Thyroid gland (tissue), 4 donors: Measurements from ENCODE around the gene RRBP1. TPM values are rescaled to one million over a fixed set of nuclear protein-coding genes. Genes with fewer than 3 reads are reported as not detected.

ENCODE experiments used
- DNase-seq, 2 donors: peaks; one replicate each; pipeline ENCODE4 v3.0.0-alpha.2; 2019
- H3K27ac ChIP-seq, 3 donors: fragments of 200-600 bp; sonication (generic); 1 replicate in 2 of 3; 2 replicates in 1 of 3; pipeline ENCODE4 v1.5.1; 2016 to 2019; ENCODE audit warnings: mild to moderate bottlenecking in 1 of 3, moderate library complexity in 1 of 3
- H3K27me3 ChIP-seq: fragments of 200-600 bp; sonication (generic); one replicate; pipeline ENCODE4 v1.5.1; 2019
- H3K36me3 ChIP-seq, 2 donors: fragments of 200-600 bp; sonication (generic); one replicate each; pipeline ENCODE4 v1.5.1; 2016 to 2019
- H3K4me1 ChIP-seq, 2 donors: fragments of 200-600 bp; sonication (generic); one replicate each; pipeline ENCODE4 v1.5.1; 2017 to 2019
- H3K4me3 ChIP-seq, 3 donors: fragments of 200-600 bp; sonication (generic); replicated peaks in 1 of 3; 1 replicate in 2 of 3; 2 replicates in 1 of 3; pipeline ENCODE4 v1.5.1; 2016; ENCODE audit warnings: mild to moderate bottlenecking in 1 of 3
- H3K9me3 ChIP-seq: fragments of 200-600 bp; sonication (generic); one replicate; pipeline ENCODE4 v1.5.1; 2017
- CTCF ChIP-seq, 6 experiments: fragments of 200-600 bp in 3 of 6; fragments of 450-650 bp in 3 of 6; sonication (generic) in 3 of 6; IDR thresholded peaks; one replicate each; pipeline ENCODE4 v1.5.1; 2016 to 2019; ENCODE audit warnings: antibody characterized with exemption in 6 of 6, mild to moderate bottlenecking in 2 of 6, inconsistent platforms in 1 of 6, moderate library complexity in 1 of 6
- POLR2A ChIP-seq, 2 donors: fragments of 450-650 bp; IDR thresholded peaks; one replicate each; pipeline ENCODE4 v1.6.1; 2017; ENCODE audit warnings: antibody characterized with exemption in 2 of 2, mild to moderate bottlenecking in 2 of 2, moderate library complexity in 1 of 2
- WGBS, 2 donors: methylation state at CpG; one replicate each; pipeline ENCODE4 v1.1.5; 2017; 5-methylcytosine and 5-hydroxymethylcytosine counted together
- intact Hi-C: fragments of 100-400 bp; cut with DNase I; formaldehyde crosslinking; loops from one replicate; pipeline ENCODE4 v1.15.1; 2023
- total RNA-seq, 4 donors: library from RNA; depleted of rRNA; stranded (reverse); fragments of >200 nt; gene quantifications; one replicate each; pipeline ENCODE4 v1.2.3, GENCODE V29; 2016

RRBP1 gene
- total RNA-seq, 4 donors from 2014 or later, result 149 to 287 (median 221) TPM

DNA sequence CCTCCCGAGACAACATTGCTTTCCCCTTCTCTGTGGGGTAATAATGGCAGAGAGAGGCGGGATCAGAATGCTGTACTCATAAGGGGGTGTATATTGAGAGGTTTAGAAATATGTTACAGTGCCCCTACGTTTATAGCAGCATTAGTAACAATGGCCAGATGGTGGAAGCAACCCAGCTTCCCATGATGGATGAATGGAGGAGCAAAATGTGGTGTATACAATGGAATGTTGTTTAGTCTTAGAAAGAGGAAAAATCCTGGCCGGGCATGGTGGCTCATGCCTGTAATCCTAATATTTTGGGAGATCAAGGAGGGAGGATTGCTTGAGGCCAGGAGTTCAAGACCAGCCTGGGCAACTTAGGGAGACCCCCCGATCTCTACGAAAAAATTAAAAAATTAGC is 30.7 kb upstream of the RRBP1 start:
- H3K4me3 ChIP-seq, result no peak overlapping the region
- intact Hi-C loops, result no loop called here
- peaks cover 32 to 34% of the 10 kb centered on the region in 2 donors for H3K4me1 ChIP-seq
- no peak overlapping the region for H3K27ac ChIP-seq
- no peaks in the 10 kb centered on the region for H3K9me3 ChIP-seq
- 92 to 94% methylated on average over 6 of the region's 6 CpGs for WGBS, 2 donors
- TF ChIP-seq POLR2A (IDR thresholded peaks at IDR 0.05), result no peak
- no peak for TF ChIP-seq CTCF (IDR thresholded peaks at IDR 0.05)
- DNase-seq, result no peak
- no peaks in the 10 kb centered on the region for H3K36me3 ChIP-seq
- H3K27me3 ChIP-seq, result no peaks in the 10 kb centered on the region

GRCh38 chr20:17712201-17712600 is 30.2 kb upstream of the RRBP1 start:
- Histone ChIP-seq H3K27me3 (no peaks in the 10 kb centered on the region), H3K27ac (no peak overlapping the region), H3K4me1 (peaks cover 34% of the 10 kb centered on the region in 2 donors), H3K9me3 (no peaks in the 10 kb centered on the region), H3K4me3 (no peak overlapping the region), H3K36me3 (no peaks in the 10 kb centered on the region)
- no peak for TF ChIP-seq POLR2A (IDR thresholded peaks at IDR 0.05)
- TF ChIP-seq CTCF (IDR thresholded peaks at IDR 0.05), result no peak
- no peak for DNase-seq
- intact Hi-C loops, result no loop called here
- 72 to 81% methylated on average over 4 of the region's 4 CpGs for WGBS, 2 donors

GRCh38 chr20:17711267-17711627 is 29.2 kb upstream of the RRBP1 start:
- no peak overlapping the region for H3K27ac ChIP-seq
- no peaks in the 10 kb centered on the region for H3K27me3 ChIP-seq
- peaks cover 40 to 44% of the 10 kb centered on the region in 2 donors for H3K4me1 ChIP-seq
- no peaks in the 10 kb centered on the region for H3K9me3 ChIP-seq
- 86 to 88% methylated on average over 5 of the region's 5 CpGs for WGBS, 2 donors
- H3K36me3 ChIP-seq, result no peaks in the 10 kb centered on the region
- no peak for TF ChIP-seq POLR2A (IDR thresholded peaks at IDR 0.05)
- TF ChIP-seq CTCF (IDR thresholded peaks at IDR 0.05), result no peak
- DNase-seq, result no peak
- intact Hi-C loops, result no loop called here
- no peak overlapping the region for H3K4me3 ChIP-seq

DNA sequence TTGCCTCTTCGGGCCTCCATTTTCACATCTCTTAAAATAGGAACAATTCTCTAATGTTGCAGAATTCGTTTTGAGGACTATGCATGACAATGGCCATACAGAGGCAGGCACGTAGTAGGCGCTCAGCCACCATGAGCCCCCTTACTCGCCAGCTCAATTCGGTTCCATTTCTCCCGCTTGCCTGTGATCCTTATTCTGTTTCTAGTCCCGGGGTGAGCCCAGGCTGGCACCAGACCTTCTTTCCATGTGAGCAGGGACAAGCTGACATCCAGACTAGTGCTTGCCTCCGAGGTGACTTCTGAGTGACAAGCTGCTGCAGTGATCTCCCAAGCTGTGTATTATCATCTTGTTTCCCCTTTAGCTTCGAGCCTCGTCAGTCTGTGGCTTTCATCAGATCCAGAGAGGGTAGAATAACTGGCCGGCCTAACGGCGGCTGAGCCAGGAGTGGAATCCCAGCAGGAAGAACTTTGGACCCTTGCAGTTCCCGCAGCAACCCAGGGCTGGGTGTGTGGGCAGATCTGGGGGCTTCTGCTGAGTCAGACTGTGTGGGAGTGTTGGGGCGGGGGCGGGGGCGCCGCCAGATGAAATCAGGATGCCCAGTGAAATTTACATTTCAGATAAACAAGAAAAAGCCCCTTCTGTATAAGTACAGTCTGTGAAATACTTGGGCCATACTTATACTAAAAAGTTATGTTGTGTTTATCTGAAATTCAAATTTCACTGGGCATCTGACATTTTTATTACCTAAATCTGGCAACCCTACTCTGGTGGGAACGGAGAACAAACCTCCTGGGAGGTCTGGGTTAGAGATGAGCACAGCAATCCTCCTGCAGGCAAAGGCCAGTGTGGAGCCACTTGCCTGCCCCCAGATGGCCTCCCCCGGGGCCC is 28.6 kb upstream of the RRBP1 start:
- Histone ChIP-seq H3K27ac (peak overlapping the region in 1 of 3 donors; percentile 81), H3K9me3 (no peaks in the 10 kb centered on the region), H3K4me1 (peaks cover 44 to 50% of the 10 kb centered on the region in 2 donors), H3K36me3 (no peaks in the 10 kb centered on the region), H3K27me3 (no peaks in the 10 kb centered on the region), H3K4me3 (no peak overlapping the region)
- 74 to 81% methylated on average over 21 of the region's 21 CpGs for WGBS, 2 donors
- TF ChIP-seq CTCF (IDR thresholded peaks at IDR 0.05) (no peak), POLR2A (IDR thresholded peaks at IDR 0.05) (no peak)
- no peak for DNase-seq
- intact Hi-C loops, result no loop called here
